ENCODE results near the gene PPP1R27. TPM values are rescaled to one million over a fixed set of nuclear protein-coding genes. Genes with fewer than 3 reads are reported as not detected.
A peak's percentile ranks its signal among the peaks of the same experiment; 100 is the strongest.

The PPP1R27 gene
- total RNA-seq, 6 donors from 2014 or later, result not detected

DNA sequence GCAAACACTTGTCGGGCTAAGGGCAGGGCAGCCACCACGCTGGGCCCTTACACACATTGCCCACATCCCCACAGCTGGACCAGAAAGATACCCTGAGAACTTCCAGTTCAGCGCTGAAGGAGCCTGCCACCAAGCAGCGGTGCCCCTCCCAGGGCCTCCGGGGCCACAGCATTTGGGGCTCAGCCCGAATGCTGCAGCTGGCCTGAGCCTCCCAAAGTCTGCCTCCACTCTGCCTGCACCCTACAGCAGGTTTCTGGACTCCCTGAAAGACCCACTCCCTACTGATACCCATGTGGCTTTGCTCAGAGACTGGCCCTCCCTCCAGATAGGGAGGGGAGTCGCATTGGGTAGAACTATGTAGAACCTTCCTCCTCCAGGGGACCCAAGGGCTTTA lies 3.3 kb downstream of the PPP1R27 start:
- ATAC-seq (ENCODE audit: low FRiP score in 2 of 2), result no peak
- peak overlapping the region; percentile 90 to 96 (median 92) for H3K27ac ChIP-seq
- peaks cover 21 to 55% (median 32%) of the 10 kb centered on the region in 4 donors for H3K4me1 ChIP-seq
- no peaks in the 10 kb centered on the region for H3K27me3 ChIP-seq
- peak in 1 of 2 donors; percentile 44 for DNase-seq
- no peaks in the 10 kb centered on the region for H3K9me3 ChIP-seq
- peak overlapping the region in 1 of 4 donors; percentile 97 for H3K4me3 ChIP-seq
- WGBS, 2 donors, result 60 to 69% methylated on average over 3 to 5 of the region's 7 CpGs
- no peaks in the 10 kb centered on the region for H3K36me3 ChIP-seq
- TF ChIP-seq EP300 (IDR thresholded peaks at IDR 0.05) (no peak), POLR2A (IDR thresholded peaks at IDR 0.05) (no peak), POLR2AphosphoS5 (IDR thresholded peaks at IDR 0.05) (no peak)
- TF ChIP-seq, protein P1, sequence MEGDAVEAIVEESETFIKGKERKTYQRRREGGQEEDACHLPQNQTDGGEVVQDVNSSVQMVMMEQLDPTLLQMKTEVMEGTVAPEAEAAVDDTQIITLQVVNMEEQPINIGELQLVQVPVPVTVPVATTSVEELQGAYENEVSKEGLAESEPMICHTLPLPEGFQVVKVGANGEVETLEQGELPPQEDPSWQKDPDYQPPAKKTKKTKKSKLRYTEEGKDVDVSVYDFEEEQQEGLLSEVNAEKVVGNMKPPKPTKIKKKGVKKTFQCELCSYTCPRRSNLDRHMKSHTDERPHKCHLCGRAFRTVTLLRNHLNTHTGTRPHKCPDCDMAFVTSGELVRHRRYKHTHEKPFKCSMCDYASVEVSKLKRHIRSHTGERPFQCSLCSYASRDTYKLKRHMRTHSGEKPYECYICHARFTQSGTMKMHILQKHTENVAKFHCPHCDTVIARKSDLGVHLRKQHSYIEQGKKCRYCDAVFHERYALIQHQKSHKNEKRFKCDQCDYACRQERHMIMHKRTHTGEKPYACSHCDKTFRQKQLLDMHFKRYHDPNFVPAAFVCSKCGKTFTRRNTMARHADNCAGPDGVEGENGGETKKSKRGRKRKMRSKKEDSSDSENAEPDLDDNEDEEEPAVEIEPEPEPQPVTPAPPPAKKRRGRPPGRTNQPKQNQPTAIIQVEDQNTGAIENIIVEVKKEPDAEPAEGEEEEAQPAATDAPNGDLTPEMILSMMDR (IDR thresholded peaks at IDR 0.05), result no peak

GRCh38 chr17:81829858-81830257 lies 5.0 kb downstream of the PPP1R27 start:
- no peaks in the 10 kb centered on the region for H3K36me3 ChIP-seq
- H3K27me3 ChIP-seq, result no peaks in the 10 kb centered on the region
- no peak overlapping the region for H3K4me3 ChIP-seq
- 60 to 87% methylated on average over 1 to 6 of the region's 6 CpGs for WGBS, 2 donors
- no peaks in the 10 kb centered on the region for H3K9me3 ChIP-seq
- no peak for TF ChIP-seq EP300 (IDR thresholded peaks at IDR 0.05)
- no peak for TF ChIP-seq POLR2A (IDR thresholded peaks at IDR 0.05)
- TF ChIP-seq POLR2AphosphoS5 (IDR thresholded peaks at IDR 0.05), result no peak
- TF ChIP-seq, protein P1 (IDR thresholded peaks at IDR 0.05), result no peak
- DNase-seq, result no peak
- H3K4me1 ChIP-seq, result peaks cover 21 to 55% (median 32%) of the 10 kb centered on the region in 4 donors
- no peak overlapping the region for H3K27ac ChIP-seq
- no peak for ATAC-seq (ENCODE audit: low FRiP score in 2 of 2)

DNA sequence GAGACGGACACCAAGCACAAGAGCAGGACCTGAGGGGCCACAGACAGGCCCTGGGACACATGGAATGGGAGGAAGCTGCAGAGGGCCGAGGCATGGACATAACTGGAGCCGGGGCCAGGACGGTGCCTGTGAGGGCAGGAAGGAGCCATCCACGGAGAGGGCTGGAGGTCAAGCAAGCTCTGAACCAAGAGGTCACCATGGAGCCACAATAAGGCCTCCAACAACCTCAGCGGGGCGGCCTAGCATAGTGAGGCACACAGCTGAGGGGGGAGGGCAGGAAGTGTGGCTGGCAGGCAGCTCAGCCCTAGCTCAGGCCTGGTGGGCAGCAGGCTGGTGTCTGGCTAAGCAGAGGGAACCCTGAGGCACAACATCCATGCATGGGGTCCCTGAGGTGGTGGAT lies 6.2 kb downstream of the PPP1R27 start:
- no peaks in the 10 kb centered on the region for H3K27me3 ChIP-seq
- DNase-seq (no peak), ATAC-seq (ENCODE audit: low FRiP score in 2 of 2) (no peak)
- WGBS, 2 donors, result 78 to 92% methylated on average over 6 to 7 of the region's 7 CpGs
- no peak for TF ChIP-seq POLR2AphosphoS5 (IDR thresholded peaks at IDR 0.05)
- no peak for TF ChIP-seq EP300 (IDR thresholded peaks at IDR 0.05)
- TF ChIP-seq POLR2A (IDR thresholded peaks at IDR 0.05), result no peak
- TF ChIP-seq, protein P1 (IDR thresholded peaks at IDR 0.05), result no peak
- peaks cover 14 to 46% (median 27%) of the 10 kb centered on the region in 4 donors for H3K4me1 ChIP-seq
- H3K36me3 ChIP-seq, result peaks cover 0 to 10% (median 7%) of the 10 kb centered on the region in 4 donors
- H3K4me3 ChIP-seq, result no peak overlapping the region
- peak overlapping the region in 3 of 4 donors; percentile 0 to 42 (median 7) for H3K27ac ChIP-seq
- no peaks in the 10 kb centered on the region for H3K9me3 ChIP-seq

GRCh38 chr17:81825841-81826466 lies 8.9 kb downstream of the PPP1R27 start:
- H3K27me3 ChIP-seq, result no peaks in the 10 kb centered on the region
- ATAC-seq (ENCODE audit: low FRiP score in 2 of 2) (no peak), DNase-seq (no peak)
- H3K9me3 ChIP-seq, result no peaks in the 10 kb centered on the region
- 85 to 88% methylated on average over 9 to 11 of the region's 11 CpGs for WGBS, 2 donors
- H3K4me1 ChIP-seq, result peaks cover 17 to 41% (median 27%) of the 10 kb centered on the region in 4 donors
- no peak overlapping the region for H3K4me3 ChIP-seq
- H3K27ac ChIP-seq, result no peak overlapping the region
- peaks cover 0 to 26% (median 14%) of the 10 kb centered on the region in 4 donors for H3K36me3 ChIP-seq
- no peak for TF ChIP-seq EP300 (IDR thresholded peaks at IDR 0.05)
- TF ChIP-seq POLR2AphosphoS5 (IDR thresholded peaks at IDR 0.05), result no peak
- no peak for TF ChIP-seq POLR2A (IDR thresholded peaks at IDR 0.05)
- TF ChIP-seq, protein P1 (IDR thresholded peaks at IDR 0.05), result no peak

- Histone ChIP-seq H3K27me3 (no peaks in the 10 kb centered on the region), H3K4me1 (peaks cover 17 to 34% (median 27%) of the 10 kb centered on the region in 4 donors), H3K9me3 (no peaks in the 10 kb centered on the region), H3K4me3 (no peak overlapping the region), H3K36me3 (peaks cover 0 to 26% (median 14%) of the 10 kb centered on the region in 4 donors), H3K27ac (no peak overlapping the region)
- WGBS, 2 donors, result 95% methylated on average over 8 of the region's 11 CpGs; no CpG with 5 or more reads in 1 of the 2 donors
- ATAC-seq (ENCODE audit: low FRiP score in 2 of 2), result no peak
- DNase-seq, result no peak
- TF ChIP-seq, protein P1 (IDR thresholded peaks at IDR 0.05), result no peak
- TF ChIP-seq EP300 (IDR thresholded peaks at IDR 0.05) (no peak), POLR2A (IDR thresholded peaks at IDR 0.05) (no peak), POLR2AphosphoS5 (IDR thresholded peaks at IDR 0.05) (no peak)
Measured at GRCh38 chr17:81824595-81824994, 10.3 kb downstream of the PPP1R27 start.
